Activated T-cell treated with anti-CD3 and anti-CD28 coated beads, Interleukin-2, amount 50 U/mL, for 72 hours (primary cell): ENCODE data around the gene DBNDD1. TPM values are rescaled to one million over a fixed set of nuclear protein-coding genes. Genes with fewer than 3 reads are reported as not detected.
"Not testable (repeated sequence)": the region's sequence is repeated elsewhere in the genome, so short reads cannot be mapped to it uniquely, and the experiment has no call there.

Source experiments
- ATAC-seq, 2 donors: fragments of 150-1000 bp; cut with Tn5 transposase; replicated peaks in 1 of 2; 2 replicates each; pipeline ENCODE4 v1.10.0; 2021; ENCODE audit warnings: moderate library complexity in 2 of 2, mild to moderate bottlenecking in 1 of 2
- DNase-seq, 2 donors: peaks; one replicate each; pipeline ENCODE4 v3.0.0; 2021 to 2022; ENCODE audit warnings: mixed read lengths in 1 of 2
- H3K27ac Mint-ChIP-seq: one replicate; pipeline ENCODE4 v1.8.0; 2022; ENCODE audit warnings: mild to moderate bottlenecking, moderate library complexity, mixed read lengths
- H3K27me3 Mint-ChIP-seq: one replicate; pipeline ENCODE4 v1.8.0; 2022; ENCODE audit warnings: low read depth, mixed read lengths
- H3K36me3 Mint-ChIP-seq, 2 donors: one replicate each; pipeline ENCODE4 v1.8.0; 2022; ENCODE audit warnings: mixed read lengths in 2 of 2, mild to moderate bottlenecking in 1 of 2; ENCODE audit not compliant: insufficient read depth in 2 of 2
- H3K4me1 Mint-ChIP-seq: one replicate; pipeline ENCODE4 v1.8.0; 2022; ENCODE audit warnings: low read depth, mixed read lengths
- H3K4me3 Mint-ChIP-seq, 2 donors: one replicate each; pipeline ENCODE4 v1.8.0; 2022; ENCODE audit warnings: mild to moderate bottlenecking in 2 of 2, mixed read lengths in 2 of 2, moderate library complexity in 2 of 2
- H3K9me3 Mint-ChIP-seq, 2 donors: one replicate each; pipeline ENCODE4 v1.8.0; 2022; ENCODE audit warnings: mixed read lengths in 2 of 2
- total RNA-seq, 2 donors: library from RNA; stranded (reverse); gene quantifications; one replicate each; pipeline ENCODE4 v1.2.3, GENCODE V29; 2022

The DBNDD1 gene
- total RNA-seq, 2 donors from 2014 or later, result 0.70 to 1.4 TPM

DNA sequence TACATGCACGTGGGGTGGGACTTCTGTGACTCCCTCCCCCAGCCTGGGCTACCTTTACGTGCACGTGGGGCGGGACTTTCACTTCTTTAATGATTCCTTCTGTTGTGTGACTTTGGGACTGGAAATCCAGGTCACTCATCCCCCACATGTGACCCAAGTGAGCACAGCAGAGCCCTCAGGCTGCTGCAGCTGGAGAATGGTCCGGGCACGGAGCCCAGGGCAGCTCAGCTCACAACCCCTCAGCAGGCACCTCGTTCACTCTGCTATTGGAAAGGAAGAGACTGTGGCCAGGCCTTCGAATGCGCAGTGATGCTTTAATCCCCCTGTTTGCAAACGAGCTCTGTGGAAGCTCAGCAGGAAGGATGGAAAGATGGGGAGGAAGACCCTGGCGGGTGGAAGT, 14.7 kb downstream of the DBNDD1 start:
- H3K27ac Mint-ChIP-seq, result no peak overlapping the region
- H3K9me3 Mint-ChIP-seq, result no peaks in the 10 kb centered on the region
- H3K36me3 Mint-ChIP-seq, result no peaks in the 10 kb centered on the region
- DNase-seq, result no peak
- peaks cover 12% of the 10 kb centered on the region for H3K4me1 Mint-ChIP-seq
- ATAC-seq, result no peak
- H3K27me3 Mint-ChIP-seq, result no peaks in the 10 kb centered on the region
- H3K4me3 Mint-ChIP-seq, result no peak overlapping the region

DNA sequence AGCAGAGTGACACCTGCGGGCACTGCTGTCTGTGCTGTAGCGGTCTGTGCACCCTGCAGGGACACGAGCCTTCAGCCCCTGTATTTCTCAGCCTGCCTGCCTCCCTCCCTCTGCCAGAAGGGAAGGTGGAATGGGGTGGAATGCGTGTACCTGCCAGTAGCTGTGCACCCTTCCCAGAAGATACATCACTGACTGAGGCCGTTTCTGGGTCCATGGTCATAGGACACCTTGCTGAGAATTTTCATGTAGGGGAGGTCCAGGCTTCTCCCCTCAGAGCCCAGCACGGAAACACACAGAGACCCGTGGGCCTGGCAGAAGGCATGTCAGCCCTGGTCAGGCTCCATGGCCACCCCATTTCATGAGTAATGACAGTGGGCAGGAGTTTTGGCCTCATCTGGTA, 16.5 kb downstream of the DBNDD1 start:
- ATAC-seq, result no peak
- Mint-ChIP-seq H3K9me3 (no peaks in the 10 kb centered on the region), H3K27me3 (no peaks in the 10 kb centered on the region), H3K4me1 (no peaks in the 10 kb centered on the region), H3K27ac (no peak overlapping the region), H3K36me3 (no peaks in the 10 kb centered on the region), H3K4me3 (no peak overlapping the region)
- no peak for DNase-seq

DNA sequence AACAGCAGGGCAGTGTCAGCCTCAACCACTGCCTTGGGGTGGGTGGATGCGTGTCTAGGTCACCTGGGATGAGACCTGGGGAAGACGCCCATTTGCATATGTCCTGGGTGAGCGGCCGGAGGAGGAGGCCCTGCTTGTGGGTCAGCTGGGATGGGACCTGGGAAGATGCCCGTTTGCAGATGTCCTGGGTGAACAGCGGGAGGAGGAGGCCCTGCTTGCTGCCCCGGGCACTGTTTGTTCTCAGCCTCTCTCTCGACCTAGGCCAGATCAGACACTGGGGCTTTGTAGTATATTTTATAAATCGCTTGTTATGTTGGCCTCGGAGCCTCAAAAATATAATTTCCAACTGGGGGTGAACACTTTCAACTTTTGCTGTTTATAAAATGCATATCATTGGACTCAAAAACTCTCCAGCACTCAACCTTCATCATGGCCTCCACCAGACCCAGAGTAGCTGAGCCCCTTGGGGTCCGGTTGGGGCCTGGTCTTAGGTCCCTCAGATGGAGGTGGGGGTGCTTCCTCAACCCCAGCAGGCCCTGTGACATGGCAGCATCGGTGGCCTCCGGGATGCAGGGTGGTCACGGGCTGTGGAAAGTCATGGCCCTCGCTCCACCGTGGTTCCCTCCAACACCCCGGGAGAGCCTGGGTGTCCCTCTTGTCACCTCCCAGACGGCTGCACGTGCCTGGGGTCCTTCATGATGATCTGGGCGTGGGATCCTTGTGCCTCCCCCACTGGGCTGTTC, 17.3 kb downstream of the DBNDD1 start:
- DNase-seq (no peak), ATAC-seq (no peak)
- no peak overlapping the region for H3K27ac Mint-ChIP-seq
- no peaks in the 10 kb centered on the region for H3K36me3 Mint-ChIP-seq
- H3K4me1 Mint-ChIP-seq, result no peaks in the 10 kb centered on the region
- H3K27me3 Mint-ChIP-seq, result no peaks in the 10 kb centered on the region
- H3K9me3 Mint-ChIP-seq, result no peaks in the 10 kb centered on the region
- H3K4me3 Mint-ChIP-seq, result no peak overlapping the region

DNA sequence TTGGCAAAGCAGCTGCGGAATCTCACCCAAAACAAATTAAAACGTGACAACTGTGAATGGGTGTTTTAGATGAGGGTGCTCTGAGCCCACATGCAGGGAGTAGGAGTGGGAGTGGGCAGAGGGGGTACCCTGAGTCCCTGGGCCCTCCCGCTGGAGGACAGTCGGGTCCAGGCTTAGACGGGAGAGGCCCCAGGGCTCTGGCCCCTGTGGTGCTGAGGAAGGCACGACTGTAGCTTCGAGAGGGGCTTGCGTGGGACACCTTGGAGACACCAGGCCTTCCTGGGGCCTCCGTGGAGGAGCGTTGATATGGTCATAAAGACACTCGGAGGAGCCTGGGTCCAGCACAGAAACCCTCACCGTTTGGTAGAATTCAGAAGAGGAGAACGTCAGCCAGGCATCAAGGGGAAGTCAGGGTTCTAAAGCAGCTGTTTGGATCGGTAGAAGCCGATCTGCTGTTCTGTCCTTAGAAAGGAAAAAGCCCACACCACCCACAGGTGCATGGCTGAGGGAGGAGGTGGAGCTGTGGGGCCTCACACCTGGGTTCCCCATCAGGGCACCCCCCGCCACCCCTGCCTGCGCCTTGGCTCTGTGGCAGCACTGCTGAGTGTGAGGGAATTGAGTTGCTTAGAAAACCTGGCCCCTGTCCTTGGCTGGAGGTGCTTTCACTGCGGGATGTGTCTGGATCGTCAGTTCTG, 18.4 kb downstream of the DBNDD1 start:
- DNase-seq, result no peak

DNA sequence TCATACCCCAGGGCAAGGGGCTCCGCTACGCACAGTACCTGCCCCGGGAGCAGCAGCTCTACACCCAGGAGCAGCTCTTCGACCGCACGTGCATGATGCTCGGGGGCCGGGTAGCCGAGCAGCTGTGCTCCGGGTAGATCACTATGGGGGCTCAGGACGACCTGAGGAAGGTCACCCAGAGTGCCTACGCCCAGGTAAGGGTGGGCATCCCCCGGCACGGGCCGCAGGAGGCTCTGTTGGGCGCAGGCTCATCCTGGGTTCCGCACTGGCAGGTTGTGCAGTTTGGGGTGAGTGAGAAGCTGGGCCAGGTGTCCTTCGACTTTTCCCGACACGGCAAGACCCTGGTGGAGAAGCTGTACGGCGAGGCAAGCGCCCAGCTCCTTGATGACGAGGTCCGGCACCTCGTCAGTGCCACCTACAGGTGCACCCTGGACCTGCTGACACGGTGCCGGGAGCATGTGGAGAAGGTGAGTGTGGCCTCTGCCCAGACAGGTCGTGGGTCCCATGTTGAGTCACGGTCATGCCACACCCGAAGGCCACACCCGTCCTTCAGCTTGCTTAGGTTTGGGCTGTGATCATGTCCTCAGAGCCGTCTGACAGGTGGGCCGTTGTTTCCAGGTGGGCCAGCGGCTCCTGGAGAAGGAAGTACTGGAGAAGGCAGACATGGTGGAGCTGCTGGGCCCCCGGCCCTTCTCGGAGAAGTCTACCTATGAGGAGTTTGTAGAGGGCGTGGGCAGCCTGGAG, 19.3 kb downstream of the DBNDD1 start:
- Mint-ChIP-seq H3K27ac (no peak overlapping the region), H3K27me3 (no peaks in the 10 kb centered on the region), H3K4me1 (peaks cover 4% of the 10 kb centered on the region), H3K9me3 (peaks cover 3% of the 10 kb centered on the region in 2 donors), H3K36me3 (peaks cover 7 to 13% of the 10 kb centered on the region in 2 donors), H3K4me3 (no peak overlapping the region)
- no peak for ATAC-seq
- DNase-seq, result no peak

More for the DNA sequence above, 18.4 kb downstream of the DBNDD1 start:
- Mint-ChIP-seq H3K4me1 (peaks cover 4% of the 10 kb centered on the region), H3K4me3 (no peak overlapping the region), H3K9me3 (peaks cover 2 to 3% of the 10 kb centered on the region in 2 donors), H3K27me3 (no peaks in the 10 kb centered on the region), H3K27ac (no peak overlapping the region), H3K36me3 (peaks cover 4 to 5% of the 10 kb centered on the region in 2 donors)
- ATAC-seq, result no peak

DNA sequence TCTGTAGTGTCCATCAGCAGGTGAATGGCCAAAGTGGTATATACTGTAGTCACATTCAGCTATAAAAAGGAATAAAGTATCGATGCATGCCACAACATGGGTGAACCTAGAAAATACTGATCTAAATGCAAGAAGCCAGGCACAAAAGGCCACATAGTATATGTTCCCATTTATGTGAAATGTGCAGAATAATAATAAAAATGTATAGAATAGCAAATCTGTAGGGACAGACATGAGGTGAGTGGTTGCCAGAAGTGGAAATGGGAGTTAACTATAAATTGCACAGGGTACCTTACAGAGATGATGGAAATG, 23.1 kb downstream of the DBNDD1 start:
- H3K4me1 Mint-ChIP-seq, result peaks cover 4% of the 10 kb centered on the region
- ATAC-seq, result no peak
- peaks cover 9 to 11% of the 10 kb centered on the region in 2 donors for H3K9me3 Mint-ChIP-seq
- no peaks in the 10 kb centered on the region for H3K27me3 Mint-ChIP-seq
- DNase-seq, result no peak
- H3K36me3 Mint-ChIP-seq, result peaks cover 26 to 31% of the 10 kb centered on the region in 2 donors
- H3K27ac Mint-ChIP-seq, result peak overlapping the region; percentile 99
- peak overlapping the region in 1 of 2 donors; percentile 62 for H3K4me3 Mint-ChIP-seq

DNA sequence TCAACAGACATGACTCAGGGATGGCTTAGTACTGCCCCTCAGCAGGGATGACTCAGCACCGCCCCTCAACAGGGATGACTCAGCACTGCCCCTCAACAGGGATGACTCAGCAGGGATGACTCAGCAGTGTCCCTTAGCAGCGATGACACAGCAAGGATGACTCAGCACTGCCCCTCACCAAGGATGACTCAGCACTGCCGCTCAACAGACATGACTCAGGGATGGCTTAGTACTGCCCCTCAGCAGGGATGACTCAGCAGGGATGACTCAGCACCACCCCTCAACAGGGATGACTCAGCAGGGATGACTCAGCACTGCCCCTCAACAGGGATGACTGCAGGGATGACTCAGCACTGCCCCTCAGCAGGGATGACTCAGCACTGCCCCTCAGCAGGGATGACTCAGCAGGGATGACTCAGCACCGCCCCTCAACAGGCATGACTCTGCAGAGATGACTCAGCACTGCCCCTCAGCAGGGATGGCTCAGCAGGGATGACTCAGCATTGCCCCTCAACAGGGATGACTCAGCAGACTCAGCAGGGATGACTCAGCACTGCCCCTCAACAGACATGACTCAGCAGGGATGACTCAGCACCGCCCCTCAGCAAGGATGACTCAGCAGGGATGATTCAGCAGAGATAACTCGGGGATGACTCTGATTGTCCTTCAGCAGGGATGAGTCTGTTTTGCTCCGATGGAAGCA, 23.6 kb downstream of the DBNDD1 start:
- Mint-ChIP-seq H3K27ac (peak overlapping the region; percentile 99), H3K36me3 (peaks cover 26 to 31% of the 10 kb centered on the region in 2 donors), H3K9me3 (peaks cover 9 to 11% of the 10 kb centered on the region in 2 donors), H3K4me3 (peak overlapping the region in 1 of 2 donors; percentile 62)
- not testable (repeated sequence) for H3K27me3 Mint-ChIP-seq, H3K4me1 Mint-ChIP-seq
- ATAC-seq (peak; percentile 37 to 52), DNase-seq (peak; percentile 63 to 67)

DNA sequence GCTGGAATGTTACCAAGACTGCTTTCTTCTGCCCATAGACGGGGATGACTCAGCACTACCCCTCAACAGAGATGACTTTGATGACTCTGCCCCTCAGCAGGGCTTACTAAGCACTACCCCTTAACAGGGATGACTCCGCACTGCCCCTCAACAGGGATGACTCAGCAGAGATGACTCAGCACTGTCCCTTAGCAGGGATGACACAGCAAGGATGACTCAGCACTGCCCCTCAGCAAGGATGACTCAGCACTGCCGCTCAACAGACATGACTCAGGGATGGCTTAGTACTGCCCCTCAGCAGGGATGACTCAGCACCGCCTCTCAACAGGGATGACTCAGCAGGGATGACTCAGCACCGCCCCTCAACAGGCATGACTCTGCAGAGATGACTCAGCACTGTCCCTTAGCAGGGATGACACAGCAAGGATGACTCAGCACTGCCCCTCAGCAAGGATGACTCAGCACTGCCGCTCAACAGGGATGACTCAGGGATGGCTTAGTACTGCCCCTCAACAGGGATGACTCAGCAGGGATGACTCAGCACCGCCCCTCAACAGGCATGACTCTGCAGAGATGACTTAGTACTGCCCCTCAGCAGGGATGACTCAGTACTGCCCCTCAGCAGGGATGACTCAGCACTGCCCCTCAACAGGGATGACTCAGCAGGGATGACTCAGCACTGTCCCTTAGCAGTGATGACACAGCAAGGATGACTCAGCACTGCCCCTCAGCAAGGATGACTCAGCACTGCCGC, 24.4 kb downstream of the DBNDD1 start:
- peak; percentile 64 to 71 for DNase-seq
- H3K27ac Mint-ChIP-seq, result peak overlapping the region; percentile 99
- not testable (repeated sequence) for H3K4me1 Mint-ChIP-seq, H3K27me3 Mint-ChIP-seq
- ATAC-seq, result peak; percentile 63 to 70
- peaks cover 9 to 11% of the 10 kb centered on the region in 2 donors for H3K9me3 Mint-ChIP-seq
- peak overlapping the region in 1 of 2 donors; percentile 62 for H3K4me3 Mint-ChIP-seq
- peaks cover 26 to 35% of the 10 kb centered on the region in 2 donors for H3K36me3 Mint-ChIP-seq

DNA sequence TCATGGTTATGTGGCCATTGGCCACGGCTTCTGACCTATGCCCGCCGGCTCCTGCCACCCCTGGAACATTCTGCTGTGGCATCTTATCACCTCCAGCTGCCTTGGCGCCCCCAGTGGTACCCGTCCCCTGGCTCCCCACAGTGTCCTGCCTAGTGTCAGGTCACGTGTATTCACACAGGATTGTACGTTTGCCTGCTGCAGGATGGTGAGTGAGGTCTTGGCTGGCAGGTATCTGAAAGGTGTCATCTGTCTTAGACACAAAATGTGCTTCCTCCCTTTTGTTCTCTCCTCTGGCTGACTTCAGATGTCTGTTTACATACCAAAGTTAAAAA, 24.9 kb downstream of the DBNDD1 start:
- H3K27me3 Mint-ChIP-seq, result no peaks in the 10 kb centered on the region
- H3K4me1 Mint-ChIP-seq, result peaks cover 4% of the 10 kb centered on the region
- ATAC-seq (no peak), DNase-seq (no peak)
- peak overlapping the region; percentile 99 for H3K27ac Mint-ChIP-seq
- H3K4me3 Mint-ChIP-seq, result peak overlapping the region in 1 of 2 donors; percentile 62
- H3K9me3 Mint-ChIP-seq, result peaks cover 9 to 11% of the 10 kb centered on the region in 2 donors
- H3K36me3 Mint-ChIP-seq, result peaks cover 26 to 35% of the 10 kb centered on the region in 2 donors

DNA sequence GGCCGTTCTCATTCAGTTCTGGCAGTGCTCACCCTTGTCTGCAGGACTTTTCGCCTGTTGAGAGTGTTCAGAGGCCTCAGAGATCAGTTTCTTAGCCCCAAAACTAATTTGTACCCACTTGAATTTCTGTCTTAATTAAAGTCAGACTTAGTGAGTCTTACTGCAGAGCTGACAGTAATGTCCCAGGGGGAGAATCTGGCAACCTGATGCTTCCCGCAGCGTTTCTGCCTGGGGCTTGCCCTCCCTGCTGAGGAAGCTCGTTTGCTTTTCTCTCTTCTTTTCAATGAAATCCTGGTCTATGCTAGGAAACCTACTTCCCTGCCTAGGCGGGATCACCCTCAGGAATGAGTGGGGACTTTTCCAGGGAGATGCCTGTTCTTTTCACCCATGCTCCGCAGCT, 25.3 kb downstream of the DBNDD1 start:
- Mint-ChIP-seq H3K9me3 (peaks cover 9 to 11% of the 10 kb centered on the region in 2 donors), H3K36me3 (peaks cover 26 to 35% of the 10 kb centered on the region in 2 donors), H3K4me1 (peaks cover 4% of the 10 kb centered on the region), H3K27me3 (no peaks in the 10 kb centered on the region), H3K27ac (peak overlapping the region; percentile 99), H3K4me3 (no peak overlapping the region)
- ATAC-seq (no peak), DNase-seq (no peak)

DNA sequence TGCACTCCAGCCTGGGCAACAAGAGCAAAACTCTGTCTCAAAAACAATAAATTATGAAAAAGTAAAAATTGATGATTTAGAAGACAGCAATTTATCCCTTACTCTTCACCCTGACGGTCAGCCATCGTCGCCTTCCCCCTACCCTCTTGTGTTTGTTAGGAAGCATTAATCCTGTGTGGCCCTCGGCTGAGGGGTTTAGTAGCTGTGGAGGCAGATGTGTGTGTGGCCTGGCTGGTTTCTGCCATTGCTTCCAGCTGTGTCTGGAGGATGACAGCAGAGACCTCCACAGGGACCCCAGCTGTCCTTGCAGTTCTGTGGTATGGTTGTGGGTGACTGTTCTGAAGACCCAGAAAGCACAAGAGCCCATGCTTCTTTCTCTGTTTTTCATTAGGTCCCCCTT, 25.9 kb downstream of the DBNDD1 start:
- peaks cover 9 to 11% of the 10 kb centered on the region in 2 donors for H3K9me3 Mint-ChIP-seq
- no peak overlapping the region for H3K27ac Mint-ChIP-seq
- DNase-seq (no peak), ATAC-seq (no peak)
- peaks cover 4% of the 10 kb centered on the region for H3K4me1 Mint-ChIP-seq
- H3K27me3 Mint-ChIP-seq, result no peaks in the 10 kb centered on the region
- no peak overlapping the region for H3K4me3 Mint-ChIP-seq
- peaks cover 28 to 38% of the 10 kb centered on the region in 2 donors for H3K36me3 Mint-ChIP-seq

DNA sequence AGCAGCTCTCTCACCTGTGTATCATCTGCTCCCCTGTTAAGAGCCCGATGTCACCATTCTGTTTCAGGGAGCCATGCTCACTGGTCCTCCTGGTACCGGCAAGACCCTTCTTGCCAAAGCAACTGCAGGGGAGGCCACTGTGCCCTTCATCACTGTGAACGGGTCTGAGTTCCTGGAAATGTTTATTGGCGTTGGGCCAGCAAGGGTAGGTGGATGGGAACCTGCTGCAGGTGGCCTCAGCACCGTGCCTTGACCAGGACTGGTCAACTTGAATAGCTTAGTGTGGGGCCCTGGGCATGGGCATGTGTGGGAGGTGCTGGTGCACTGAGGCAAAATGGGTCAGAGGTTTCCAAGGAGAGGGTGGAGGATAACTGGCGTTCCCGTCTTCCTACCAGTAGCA, 28.5 kb downstream of the DBNDD1 start:
- no peaks in the 10 kb centered on the region for H3K4me1 Mint-ChIP-seq
- DNase-seq (no peak), ATAC-seq (no peak)
- H3K4me3 Mint-ChIP-seq, result no peak overlapping the region
- peaks cover 26 to 40% of the 10 kb centered on the region in 2 donors for H3K36me3 Mint-ChIP-seq
- H3K27ac Mint-ChIP-seq, result no peak overlapping the region
- H3K27me3 Mint-ChIP-seq, result no peaks in the 10 kb centered on the region
- H3K9me3 Mint-ChIP-seq, result peaks cover 7 to 8% of the 10 kb centered on the region in 2 donors
